ENCODE measurements around the gene ITPR3. TPM values are rescaled to one million over a fixed set of nuclear protein-coding genes. Genes with fewer than 3 reads are reported as not detected.

Gene ITPR3
- total RNA-seq, 4 donors from 2014 or later: 11.8 to 25.0 (median 19.6) TPM

DNA sequence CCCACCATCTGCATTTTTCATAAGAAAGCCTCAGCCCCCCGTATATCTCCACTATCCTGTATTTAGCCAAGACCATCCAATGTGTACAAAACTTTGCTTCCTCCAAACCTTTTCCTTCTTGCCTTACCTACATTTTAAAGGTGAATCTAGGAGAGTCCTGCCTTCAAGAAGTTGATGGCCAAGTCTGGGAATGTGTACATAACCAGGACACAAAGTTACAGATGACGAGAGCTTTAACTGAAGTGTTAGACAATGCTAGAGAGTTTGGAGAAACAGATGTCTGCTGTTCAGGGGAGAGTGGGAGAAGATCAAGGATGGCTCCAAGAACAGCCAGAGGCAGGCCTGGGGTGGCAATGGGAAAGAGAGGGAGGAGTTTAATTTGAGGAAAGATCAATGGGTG is 92.7 kb downstream of the ITPR3 start:
- Histone ChIP-seq H3K27me3 (no peaks in the 10 kb centered on the region), H3K4me3 (no peak overlapping the region), H3K27ac (no peak overlapping the region), H3K4me1 (peaks cover 0 to 27% (median 6%) of the 10 kb centered on the region in 3 donors), H3K36me3 (peaks cover 0 to 2% of the 10 kb centered on the region in 2 donors), H3K9me3 (no peaks in the 10 kb centered on the region)
- TF ChIP-seq POLR2A (IDR thresholded peaks at IDR 0.05) (no peak), POLR2AphosphoS5 (IDR thresholded peaks at IDR 0.05) (no peak), CTCF (IDR thresholded peaks at IDR 0.05) (no peak), EP300 (IDR thresholded peaks at IDR 0.05) (no peak)
- no peak for ATAC-seq
- whole genome bisulfite sequencing, 2 donors (ENCODE audit: low coverage in 1 of 2): 71% methylated on average over 1 to 2 of the region's 2 CpGs

DNA sequence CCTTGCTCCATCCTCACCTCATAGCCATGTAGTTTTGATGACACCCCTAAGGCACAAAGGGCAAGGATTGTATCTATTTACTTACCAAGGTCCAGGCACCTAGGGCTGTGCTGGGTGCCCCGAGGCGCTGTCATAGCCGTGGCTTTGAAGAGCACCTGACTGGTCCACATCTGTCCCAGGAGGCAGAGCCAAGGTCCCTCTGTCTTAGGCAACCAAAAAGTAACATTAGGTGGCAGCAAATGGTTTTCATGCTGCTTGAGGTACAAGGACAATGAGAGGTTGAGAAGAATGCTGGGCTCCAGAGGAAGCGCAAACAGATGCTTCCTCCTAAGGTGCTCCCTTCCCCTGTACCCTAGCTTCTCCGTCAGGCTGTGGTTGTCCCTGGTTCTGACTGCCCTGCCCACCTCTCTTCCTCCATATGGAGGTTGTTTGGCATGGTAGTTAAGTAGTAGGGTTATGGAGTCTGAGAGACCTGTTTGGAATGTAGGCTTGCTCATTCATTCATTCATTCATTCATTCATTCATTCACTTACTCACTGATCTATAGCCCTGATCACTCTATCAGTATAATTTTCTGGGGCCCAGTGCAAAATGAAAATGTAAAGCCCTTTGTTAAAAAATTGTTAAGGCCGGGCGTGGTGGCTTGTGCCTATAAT is 93.4 kb downstream of the ITPR3 start:
- H3K4me3 ChIP-seq: no peak overlapping the region
- H3K27ac ChIP-seq: no peak overlapping the region
- no peaks in the 10 kb centered on the region for H3K36me3 ChIP-seq
- 100% methylated on average over 2 to 3 of the region's 7 CpGs for WGBS, 2 donors (ENCODE audit: low coverage in 1 of 2)
- no peaks in the 10 kb centered on the region for H3K9me3 ChIP-seq
- no peaks in the 10 kb centered on the region for H3K27me3 ChIP-seq
- TF ChIP-seq POLR2AphosphoS5 (IDR thresholded peaks at IDR 0.05): no peak
- no peak for TF ChIP-seq EP300 (IDR thresholded peaks at IDR 0.05)
- TF ChIP-seq CTCF (IDR thresholded peaks at IDR 0.05): no peak
- no peak for TF ChIP-seq POLR2A (IDR thresholded peaks at IDR 0.05)
- peaks cover 0 to 27% (median 6%) of the 10 kb centered on the region in 3 donors for H3K4me1 ChIP-seq
- ATAC-seq: no peak

GRCh38 chr6:33716379-33716778 is 95.3 kb downstream of the ITPR3 start:
- TF ChIP-seq POLR2A (IDR thresholded peaks at IDR 0.05) (no peak), EP300 (IDR thresholded peaks at IDR 0.05) (no peak), CTCF (IDR thresholded peaks at IDR 0.05) (no peak), POLR2AphosphoS5 (IDR thresholded peaks at IDR 0.05) (no peak)
- WGBS, 2 donors (ENCODE audit: low coverage in 1 of 2): 62 to 87% methylated on average over 5 to 6 of the region's 7 CpGs
- H3K27me3 ChIP-seq: no peaks in the 10 kb centered on the region
- no peak overlapping the region for H3K27ac ChIP-seq
- peaks cover 0 to 14% (median 0%) of the 10 kb centered on the region in 3 donors for H3K4me1 ChIP-seq
- ATAC-seq: no peak
- H3K4me3 ChIP-seq: no peak overlapping the region
- no peaks in the 10 kb centered on the region for H3K9me3 ChIP-seq
- H3K36me3 ChIP-seq: no peaks in the 10 kb centered on the region

- peaks cover 0 to 9% (median 0%) of the 10 kb centered on the region in 3 donors for H3K4me1 ChIP-seq
- no peaks in the 10 kb centered on the region for H3K27me3 ChIP-seq
- no peak overlapping the region for H3K27ac ChIP-seq
- no peak for ATAC-seq
- WGBS, 2 donors (ENCODE audit: low coverage in 1 of 2): 79 to 83% methylated on average over 7 to 8 of the region's 8 CpGs
- H3K4me3 ChIP-seq: no peak overlapping the region
- H3K36me3 ChIP-seq: no peaks in the 10 kb centered on the region
- no peak for TF ChIP-seq POLR2AphosphoS5 (IDR thresholded peaks at IDR 0.05)
- TF ChIP-seq EP300 (IDR thresholded peaks at IDR 0.05): no peak
- no peak for TF ChIP-seq CTCF (IDR thresholded peaks at IDR 0.05)
- TF ChIP-seq POLR2A (IDR thresholded peaks at IDR 0.05): no peak
- no peaks in the 10 kb centered on the region for H3K9me3 ChIP-seq
These were observed 95.9 kb downstream of the ITPR3 start for GRCh38 chr6:33716890-33717632.
